Neural progenitor cell (in vitro differentiated cells): ENCODE results near the gene SUMO2. TPM values are rescaled to one million over a fixed set of nuclear protein-coding genes. Genes with fewer than 3 reads are reported as not detected.
"Not testable (repeated sequence)": the region's sequence is repeated elsewhere in the genome, so short reads cannot be mapped to it uniquely, and the experiment has no call there.

Experiments used
- DNase-seq: peaks from one replicate; pipeline ENCODE4 v3.0.0-alpha.2; 2016; ENCODE audit warnings: low spot score
- H2AFZ ChIP-seq: fragments of 200-600 bp; sonication (generic); replicated peaks from 2 replicates; pipeline ENCODE4 v1.6.1; 2016; ENCODE audit warnings: antibody characterized with exemption
- H3F3A ChIP-seq: fragments of 200-600 bp; sonication (generic); 2 replicates; pipeline ENCODE4 v1.6.1; 2016; ENCODE audit warnings: antibody characterized with exemption, low read depth
- H3K27ac ChIP-seq: fragments of 200-600 bp; sonication (generic); 2 replicates; pipeline ENCODE4 v1.5.1; 2016; ENCODE audit warnings: mild to moderate bottlenecking
- H3K27me3 ChIP-seq: fragments of 200-600 bp; sonication (generic); 2 replicates; pipeline ENCODE4 v1.6.1; 2016; ENCODE audit warnings: mild to moderate bottlenecking, moderate library complexity
- H3K36me3 ChIP-seq: fragments of 200-600 bp; sonication (generic); 2 replicates; pipeline ENCODE4 v1.5.1; 2016
- H3K4me1 ChIP-seq: fragments of 200-600 bp; sonication (generic); 2 replicates; pipeline ENCODE4 v1.6.1; 2016; ENCODE audit warnings: mixed run types
- H3K4me2 ChIP-seq: fragments of 200-600 bp; sonication (generic); 2 replicates; pipeline ENCODE4 v1.6.1; 2016
- H3K4me3 ChIP-seq: fragments of 200-600 bp; sonication (generic); 2 replicates; pipeline ENCODE4 v1.5.1; 2016
- H3K79me2 ChIP-seq: fragments of 200-600 bp; sonication (generic); 2 replicates; pipeline ENCODE4 v1.6.1; 2016; ENCODE audit warnings: low read depth
- H3K9ac ChIP-seq: fragments of 200-600 bp; sonication (generic); 2 replicates; pipeline ENCODE4 v1.6.1; 2016
- H3K9me3 ChIP-seq: fragments of 200-600 bp; sonication (generic); 2 replicates; pipeline ENCODE4 v1.5.1; 2016; ENCODE audit warnings: low read depth
- H4K20me1 ChIP-seq: fragments of 200-600 bp; sonication (generic); 2 replicates; pipeline ENCODE4 v1.6.1; 2016; ENCODE audit warnings: low read depth
- H3K27ac Mint-ChIP-seq: 3 replicates; pipeline ENCODE4 v1.8.0; 2021; ENCODE audit warnings: mixed read lengths
- H3K27me3 Mint-ChIP-seq: 2 replicates; pipeline ENCODE4 v1.8.0; 2022; ENCODE audit warnings: low read depth, mild to moderate bottlenecking, inconsistent platforms, moderate library complexity, mixed read lengths; ENCODE audit not compliant: insufficient read depth
- H3K36me3 Mint-ChIP-seq: 3 replicates; pipeline ENCODE4 v1.8.0; 2021; ENCODE audit warnings: mixed read lengths
- H3K4me1 Mint-ChIP-seq: 3 replicates; pipeline ENCODE4 v1.8.0; 2021; ENCODE audit warnings: mixed read lengths
- H3K4me3 Mint-ChIP-seq: 3 replicates; pipeline ENCODE4 v1.8.0; 2021; ENCODE audit warnings: mild to moderate bottlenecking, moderate library complexity, mixed read lengths
- H3K9me3 Mint-ChIP-seq: 3 replicates; pipeline ENCODE4 v1.8.0; 2020; ENCODE audit warnings: mixed read lengths
- CTCF ChIP-seq: fragments of 200-600 bp; sonication (generic); IDR thresholded peaks from 2 replicates; pipeline ENCODE4 v1.5.1; 2017; ENCODE audit warnings: antibody characterized with exemption, mild to moderate bottlenecking
- EZH2 ChIP-seq: fragments of 200-600 bp; sonication (generic); IDR thresholded peaks from 2 replicates; pipeline ENCODE4 v1.6.1; 2017; ENCODE audit warnings: antibody characterized with exemption, mild to moderate bottlenecking, moderate library complexity
- EZH2phosphoT487 ChIP-seq: fragments of 200-600 bp; sonication (generic); IDR thresholded peaks from 2 replicates; pipeline ENCODE4 v1.6.1; 2017; ENCODE audit warnings: antibody characterized with exemption
- total RNA-seq: library from RNA; depleted of rRNA; stranded (reverse); fragments of >200 nt; gene quantifications from 2 replicates; pipeline ENCODE4 v1.2.3, GENCODE V29; 2015; ENCODE audit warnings: low replicate concordance

Gene SUMO2
- total RNA-seq, 1 donor from 2014 or later: 372 TPM

GRCh38 chr17:75135452-75135851 is 47.3 kb downstream of the SUMO2 start:
- no peak overlapping the region for H3K27ac Mint-ChIP-seq
- no peak for TF ChIP-seq CTCF
- TF ChIP-seq EZH2phosphoT487: no peak
- no peak for TF ChIP-seq EZH2
- peaks cover 2% of the 10 kb centered on the region for H3K27me3 Mint-ChIP-seq
- Histone ChIP-seq H3K36me3 (peaks cover 16% of the 10 kb centered on the region), H4K20me1 (peaks cover 52% of the 10 kb centered on the region), H3K9me3 (no peaks in the 10 kb centered on the region), H3K4me2 (no peak overlapping the region), H3K4me1 (peaks cover under 1% of the 10 kb centered on the region), H3K79me2 (peaks cover 32% of the 10 kb centered on the region), H2AFZ (no peak overlapping the region), H3K4me3 (no peak overlapping the region), H3K9ac (peak overlapping the region; percentile 36), H3K27me3 (no peaks in the 10 kb centered on the region), H3F3A (peaks cover 99% of the 10 kb centered on the region), H3K27ac (peak overlapping the region; percentile 68)
- no peak for DNase-seq
- no peak overlapping the region for H3K4me3 Mint-ChIP-seq
- peaks cover 7% of the 10 kb centered on the region for H3K4me1 Mint-ChIP-seq
- peaks cover 19% of the 10 kb centered on the region for H3K36me3 Mint-ChIP-seq
- H3K9me3 Mint-ChIP-seq: no peaks in the 10 kb centered on the region

GRCh38 chr17:75133607-75134347 is 49.0 kb downstream of the SUMO2 start:
- DNase-seq, H3K4me2 ChIP-seq, H3K9ac ChIP-seq, H3K27ac Mint-ChIP-seq, H3K4me1 ChIP-seq, H3K9me3 ChIP-seq, H2AFZ ChIP-seq, H3K4me3 ChIP-seq, H3K27me3 Mint-ChIP-seq, H3K27me3 ChIP-seq, H3K27ac ChIP-seq, H3K36me3 ChIP-seq, H3K9me3 Mint-ChIP-seq: not testable (repeated sequence)
- Mint-ChIP-seq H3K4me3 (peak overlapping the region; percentile 58), H3K36me3 (peaks cover 18% of the 10 kb centered on the region), H3K4me1 (peaks cover 12% of the 10 kb centered on the region)
- H3F3A ChIP-seq: peaks cover 98% of the 10 kb centered on the region
- H3K79me2 ChIP-seq: peaks cover 27% of the 10 kb centered on the region
- peaks cover 49% of the 10 kb centered on the region for H4K20me1 ChIP-seq

GRCh38 chr17:75133001-75133400 is 49.8 kb downstream of the SUMO2 start:
- Mint-ChIP-seq H3K9me3 (no peaks in the 10 kb centered on the region), H3K36me3 (peaks cover 20% of the 10 kb centered on the region), H3K4me3 (peak overlapping the region; percentile 89), H3K27me3 (no peaks in the 10 kb centered on the region), H3K4me1 (peaks cover 12% of the 10 kb centered on the region), H3K27ac (no peak overlapping the region)
- H3K4me3 ChIP-seq: no peak overlapping the region
- TF ChIP-seq EZH2phosphoT487: no peak
- no peak for TF ChIP-seq CTCF
- TF ChIP-seq EZH2: no peak
- H3K27ac ChIP-seq: no peak overlapping the region
- peaks cover 7% of the 10 kb centered on the region for H3K4me1 ChIP-seq
- no peaks in the 10 kb centered on the region for H3K27me3 ChIP-seq
- peaks cover 42% of the 10 kb centered on the region for H4K20me1 ChIP-seq
- H3F3A ChIP-seq: peaks cover 93% of the 10 kb centered on the region
- no peak overlapping the region for H3K4me2 ChIP-seq
- H3K9ac ChIP-seq: no peak overlapping the region
- H3K79me2 ChIP-seq: peaks cover 21% of the 10 kb centered on the region
- no peak overlapping the region for H2AFZ ChIP-seq
- H3K9me3 ChIP-seq: no peaks in the 10 kb centered on the region
- H3K36me3 ChIP-seq: no peaks in the 10 kb centered on the region
- DNase-seq: no peak

- H2AFZ ChIP-seq: peak overlapping the region; percentile 55
- not testable (repeated sequence) for H3K36me3 ChIP-seq
Measured at GRCh38 chr17:75132018-75133000, 50.5 kb downstream of the SUMO2 start.

More at GRCh38 chr17:75132018-75133000, 50.5 kb downstream of the SUMO2 start:
- Mint-ChIP-seq H3K27ac (peak overlapping the region; percentile 82), H3K36me3 (peaks cover 20% of the 10 kb centered on the region), H3K4me1 (peaks cover 12% of the 10 kb centered on the region), H3K4me3 (peak overlapping the region; percentile 89)
- not testable (repeated sequence) for H3K9me3 ChIP-seq, H3K9ac ChIP-seq, H3K27me3 ChIP-seq, H3K4me1 ChIP-seq, H3K9me3 Mint-ChIP-seq, H3K27me3 Mint-ChIP-seq
- peak; percentile 58 for DNase-seq
- H3K27ac ChIP-seq: peak overlapping the region; percentile 70
- H3K4me3 ChIP-seq: peak overlapping the region; percentile 84
- peaks cover 35% of the 10 kb centered on the region for H4K20me1 ChIP-seq
- peaks cover 86% of the 10 kb centered on the region for H3F3A ChIP-seq
- H3K4me2 ChIP-seq: peak overlapping the region; percentile 81
- peaks cover 17% of the 10 kb centered on the region for H3K79me2 ChIP-seq
